Brain pericyte (primary cell): Measurements from ENCODE around the gene SIRPA.

Experiments used
- DNase-seq: peaks from one replicate; pipeline ENCODE4 v3.0.0-alpha.2; 2012; ENCODE audit warnings: low read depth, low spot score

SIRPA gene

DNA sequence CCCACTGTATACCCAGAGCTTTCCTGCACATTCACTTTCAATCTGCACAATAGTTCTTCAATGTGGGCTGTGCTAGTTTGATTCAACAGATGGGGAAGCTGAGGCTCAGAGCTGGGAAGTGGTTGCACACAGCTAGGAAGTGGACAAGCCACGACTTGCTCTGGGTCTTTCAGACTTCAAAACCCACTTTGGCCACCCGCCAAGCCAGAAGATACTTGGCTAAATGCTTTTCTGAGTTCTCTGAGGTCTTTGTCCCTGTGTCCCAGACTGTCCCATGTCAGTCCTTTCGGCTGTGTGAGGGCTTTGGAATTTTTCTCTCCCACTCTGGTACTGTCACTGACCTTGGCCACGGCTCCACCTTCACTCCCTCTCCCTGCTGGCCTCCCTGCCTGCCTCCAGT, 88.1 kb downstream of the SIRPA start:
- DNase-seq, result no peak

DNA sequence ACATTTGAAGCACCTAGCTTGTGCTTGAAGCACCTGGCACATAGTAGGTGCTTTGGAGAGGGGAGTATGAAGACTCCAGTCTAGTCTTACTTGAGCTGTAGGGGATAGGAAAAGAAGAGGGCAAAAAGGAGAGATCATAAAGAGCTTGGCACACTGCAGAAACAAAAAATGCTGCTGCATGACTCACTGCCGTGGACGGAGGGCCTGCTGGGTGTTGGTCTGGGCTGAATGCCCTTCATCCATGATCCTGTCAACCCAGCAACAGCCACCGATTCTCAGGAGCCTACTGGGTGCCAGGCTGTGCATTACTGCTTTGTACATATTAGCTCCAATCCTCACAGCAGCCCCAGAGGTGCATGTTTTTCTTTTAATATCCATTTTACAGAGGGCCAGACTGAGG, 92.6 kb downstream of the SIRPA start:
- no peak for DNase-seq
